HuH-7 (cell line): Measurements from ENCODE around the gene MAP2K4.

Source experiments
- DNase-seq: peaks from one replicate; pipeline ENCODE4 v3.0.0; 2011; ENCODE audit warnings: low spot score

Gene MAP2K4

GRCh38 chr17:12040478-12040877, 19.8 kb downstream of the MAP2K4 start:
- no peak for DNase-seq

- no peak for DNase-seq
These were observed 20.6 kb downstream of the MAP2K4 start for GRCh38 chr17:12041312-12041711.

GRCh38 chr17:12043702-12044101, 23.0 kb downstream of the MAP2K4 start:
- no peak for DNase-seq

GRCh38 chr17:12046786-12047185, 26.1 kb downstream of the MAP2K4 start:
- no peak for DNase-seq

- DNase-seq, result no peak
These were observed 27.2 kb downstream of the MAP2K4 start for GRCh38 chr17:12047681-12048376.

GRCh38 chr17:12048843-12049473, 28.3 kb downstream of the MAP2K4 start:
- no peak for DNase-seq

- no peak for DNase-seq
These were observed 30.1 kb downstream of the MAP2K4 start for GRCh38 chr17:12050646-12051225.

GRCh38 chr17:12053552-12053951, 32.9 kb downstream of the MAP2K4 start:
- DNase-seq, result no peak

GRCh38 chr17:12055889-12056288, 35.2 kb downstream of the MAP2K4 start:
- DNase-seq, result no peak

GRCh38 chr17:12057520-12057919, 36.8 kb downstream of the MAP2K4 start:
- no peak for DNase-seq

- no peak for DNase-seq
These were observed 37.9 kb downstream of the MAP2K4 start for GRCh38 chr17:12058535-12058934.

GRCh38 chr17:12062249-12062648, 41.6 kb downstream of the MAP2K4 start:
- DNase-seq, result no peak

- no peak for DNase-seq
These were observed 43.7 kb downstream of the MAP2K4 start for GRCh38 chr17:12064395-12064794.

GRCh38 chr17:12067485-12067884, 46.8 kb downstream of the MAP2K4 start:
- no peak for DNase-seq

- no peak for DNase-seq
These were observed 48.3 kb downstream of the MAP2K4 start for GRCh38 chr17:12068946-12069345.

- no peak for DNase-seq
These were observed 49.9 kb downstream of the MAP2K4 start for GRCh38 chr17:12070561-12070960.

GRCh38 chr17:12074346-12074745, 53.7 kb downstream of the MAP2K4 start:
- DNase-seq, result no peak

GRCh38 chr17:12077773-12078172, 57.1 kb downstream of the MAP2K4 start:
- DNase-seq, result no peak

- no peak for DNase-seq
These were observed 58.1 kb downstream of the MAP2K4 start for GRCh38 chr17:12078791-12079190.

- DNase-seq, result no peak
These were observed 61.0 kb downstream of the MAP2K4 start for GRCh38 chr17:12081720-12082119.

GRCh38 chr17:12085076-12085949, 64.6 kb downstream of the MAP2K4 start:
- no peak for DNase-seq

- DNase-seq, result peak; percentile 13
These were observed 67.4 kb downstream of the MAP2K4 start for GRCh38 chr17:12088035-12088434.
